GM23338 (cell line): ENCODE results near the gene ZNF865. TPM values are rescaled to one million over a fixed set of nuclear protein-coding genes. Genes with fewer than 3 reads are reported as not detected.

ENCODE experiments used
- ATAC-seq: fragments of 200-7000 bp; cut with Tn5 transposase; 3 replicates; pipeline ENCODE4 v1.9.1; 2020
- DNase-seq: peaks from one replicate; pipeline ENCODE4 v3.0.0-alpha.2; 2015; ENCODE audit warnings: low spot score
- H2AFZ ChIP-seq: fragments of 200-600 bp; sonication (generic); 2 replicates; pipeline ENCODE4 v1.8.0; 2016; ENCODE audit warnings: antibody characterized with exemption, mild to moderate bottlenecking, moderate library complexity
- H3F3A ChIP-seq: fragments of 200-600 bp; sonication (generic); replicated peaks from 2 replicates; pipeline ENCODE4 v1.8.0; 2017; ENCODE audit warnings: antibody characterized with exemption, mixed run types, low read depth
- H3K27ac ChIP-seq: fragments of 200-600 bp; sonication (generic); 2 replicates; pipeline ENCODE4 v1.6.1; 2016; ENCODE audit warnings: low read depth
- H3K27me3 ChIP-seq: fragments of 200-600 bp; sonication (generic); 2 replicates; pipeline ENCODE4 v1.8.0; 2016; ENCODE audit warnings: mild to moderate bottlenecking, mixed run types, moderate library complexity; ENCODE audit not compliant: insufficient read depth
- H3K36me3 ChIP-seq: fragments of 200-600 bp; sonication (generic); 2 replicates; pipeline ENCODE4 v1.8.0; 2016; ENCODE audit warnings: mild to moderate bottlenecking; ENCODE audit not compliant: insufficient read depth
- H3K4me1 ChIP-seq: fragments of 200-600 bp; sonication (generic); 2 replicates; pipeline ENCODE4 v1.8.0; 2016; ENCODE audit warnings: mild to moderate bottlenecking, moderate library complexity; ENCODE audit not compliant: insufficient read depth
- H3K4me2 ChIP-seq: fragments of 200-600 bp; sonication (generic); 2 replicates; pipeline ENCODE4 v1.7.1; 2017; ENCODE audit warnings: mixed run types
- H3K4me3 ChIP-seq: fragments of 200-600 bp; sonication (generic); 2 replicates; pipeline ENCODE4 v1.6.1; 2016; ENCODE audit warnings: mixed run types
- H3K79me2 ChIP-seq: fragments of 200-600 bp; sonication (generic); replicated peaks from 2 replicates; pipeline ENCODE4 v1.8.0; 2017; ENCODE audit warnings: mild to moderate bottlenecking; ENCODE audit not compliant: insufficient read depth
- H3K9me2 ChIP-seq: fragments of 200-600 bp; sonication (generic); 2 replicates; pipeline ENCODE4 v1.8.0; 2017; ENCODE audit not compliant: insufficient read depth
- H4K20me1 ChIP-seq: fragments of 200-600 bp; sonication (generic); replicated peaks from 2 replicates; pipeline ENCODE4 v1.8.0; 2017; ENCODE audit warnings: mild to moderate bottlenecking; ENCODE audit not compliant: insufficient read depth
- H3K27ac Mint-ChIP-seq: 2 replicates; pipeline ENCODE4 v1.8.0; 2020; ENCODE audit warnings: inconsistent platforms, mild to moderate bottlenecking, moderate library complexity, mixed read lengths
- H3K27me3 Mint-ChIP-seq: 3 replicates; pipeline ENCODE4 v1.8.0; 2022; ENCODE audit warnings: low read depth, mild to moderate bottlenecking, moderate library complexity, mixed read lengths, inconsistent platforms; ENCODE audit not compliant: insufficient read depth, poor library complexity
- H3K36me3 Mint-ChIP-seq: 3 replicates; pipeline ENCODE4 v1.8.0; 2021; ENCODE audit warnings: low read depth, mild to moderate bottlenecking, inconsistent platforms, moderate library complexity, mixed read lengths
- H3K4me1 Mint-ChIP-seq: 3 replicates; pipeline ENCODE4 v1.8.0; 2020; ENCODE audit warnings: mild to moderate bottlenecking, inconsistent platforms, mixed read lengths
- H3K4me3 Mint-ChIP-seq: 3 replicates; pipeline ENCODE4 v1.8.0; 2021; ENCODE audit warnings: moderate library complexity, mild to moderate bottlenecking, inconsistent platforms, mixed read lengths
- H3K9me3 Mint-ChIP-seq: 3 replicates; pipeline ENCODE4 v1.8.0; 2020; ENCODE audit warnings: moderate library complexity, mild to moderate bottlenecking, inconsistent platforms, mixed read lengths
- CREB1 ChIP-seq: fragments of 250-450 bp; sonication (Bioruptor Pico); IDR thresholded peaks from 2 replicates; pipeline ENCODE4 v1.5.0; 2020; ENCODE audit warnings: low read depth, mild to moderate bottlenecking, moderate library complexity
- EZH2 ChIP-seq: fragments of 200-600 bp; sonication (generic); IDR thresholded peaks from one replicate; pipeline ENCODE4 v1.8.0; 2017; ENCODE audit warnings: antibody characterized with exemption, mild to moderate bottlenecking, low read depth; ENCODE audit not compliant: unreplicated experiment
- JUNB ChIP-seq: IDR thresholded peaks from one replicate; pipeline ENCODE4 v1.6.1; 2016; ENCODE audit warnings: antibody characterized with exemption; ENCODE audit not compliant: unreplicated experiment
- NANOG ChIP-seq: IDR thresholded peaks from 2 replicates; pipeline ENCODE4 v1.6.1; 2016; ENCODE audit warnings: antibody characterized with exemption, borderline replicate concordance
- POLR2AphosphoS5 ChIP-seq: IDR thresholded peaks from 2 replicates; pipeline ENCODE4 v1.6.1; 2016; ENCODE audit warnings: antibody characterized with exemption, low read depth
- STAT1 ChIP-seq: IDR thresholded peaks from one replicate; pipeline ENCODE4 v1.6.1; 2016; ENCODE audit warnings: antibody characterized with exemption; ENCODE audit not compliant: unreplicated experiment
- ZNF331 ChIP-seq: fragments of 250-450 bp; sonication (Bioruptor Pico); IDR thresholded peaks from 2 replicates; pipeline ENCODE4 v1.5.0; 2020; ENCODE audit warnings: low read depth, mild to moderate bottlenecking, moderate library complexity
- polyA plus RNA-seq: library from polyadenylated mRNA; unstranded; fragments of >200 nt; fragmentation: Nextera tagmentation; extraction: Ambion mirVana; gene quantifications from 2 replicates; pipeline ENCODE4 v1.2.1, GENCODE V29; 2016
- total RNA-seq: library from RNA; depleted of rRNA; stranded (reverse); fragments of >200 nt; shearing (Covaris generic); gene quantifications from 2 replicates; pipeline ENCODE4 v1.2.3, GENCODE V29; 2014
- TF ChIP-seq, protein P1 (sequence below): IDR thresholded peaks from one replicate; pipeline ENCODE4 v1.6.1; 2018; ENCODE audit warnings: antibody characterized with exemption; ENCODE audit not compliant: unreplicated experiment
- TF ChIP-seq, protein P2 (sequence below): IDR thresholded peaks from 2 replicates; pipeline ENCODE4 v1.6.1; 2016; ENCODE audit warnings: antibody characterized with exemption
- TF ChIP-seq, protein P3 (sequence below): fragments of 250-450 bp; sonication (Bioruptor Pico); IDR thresholded peaks from 2 replicates; pipeline ENCODE4 v1.5.0; 2020; ENCODE audit warnings: mild to moderate bottlenecking, moderate library complexity

The ZNF865 gene
- total and polyA plus RNA-seq, 2 experiments from 2014 or later, result 2.2 to 12.1 TPM

DNA sequence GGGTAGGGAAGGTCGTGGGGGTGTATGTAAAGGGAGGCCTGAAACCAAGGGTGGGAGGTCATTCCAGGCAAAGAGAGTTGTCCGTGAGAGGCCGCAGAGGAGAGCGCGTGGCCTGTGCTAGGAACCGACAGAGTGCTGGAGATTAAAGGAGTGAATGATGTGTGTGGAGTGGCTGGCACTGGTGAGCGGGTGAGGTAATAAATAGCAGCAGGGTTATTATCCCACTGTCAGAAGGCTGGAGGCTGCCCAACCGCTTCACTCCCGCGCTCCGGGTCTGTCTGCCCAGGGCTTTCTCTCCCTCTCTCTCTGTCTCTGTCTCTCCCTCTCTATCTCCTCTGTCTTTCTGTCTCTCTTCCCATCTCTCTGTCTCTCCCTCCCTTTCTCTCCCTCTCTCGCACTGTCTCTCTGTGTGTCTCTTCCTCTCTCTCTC lies 42.2 kb upstream of the ZNF865 start:
- no peaks in the 10 kb centered on the region for H3K27me3 ChIP-seq
- H3K4me3 ChIP-seq, result no peak overlapping the region
- H4K20me1 ChIP-seq, result no peaks in the 10 kb centered on the region
- no peaks in the 10 kb centered on the region for H3K9me3 Mint-ChIP-seq
- TF ChIP-seq ZNF331 (no peak), CREB1 (CRISPR knock-in tag) (no peak), EZH2 (no peak), STAT1 (no peak), NANOG (no peak)
- TF ChIP-seq, protein P1, sequence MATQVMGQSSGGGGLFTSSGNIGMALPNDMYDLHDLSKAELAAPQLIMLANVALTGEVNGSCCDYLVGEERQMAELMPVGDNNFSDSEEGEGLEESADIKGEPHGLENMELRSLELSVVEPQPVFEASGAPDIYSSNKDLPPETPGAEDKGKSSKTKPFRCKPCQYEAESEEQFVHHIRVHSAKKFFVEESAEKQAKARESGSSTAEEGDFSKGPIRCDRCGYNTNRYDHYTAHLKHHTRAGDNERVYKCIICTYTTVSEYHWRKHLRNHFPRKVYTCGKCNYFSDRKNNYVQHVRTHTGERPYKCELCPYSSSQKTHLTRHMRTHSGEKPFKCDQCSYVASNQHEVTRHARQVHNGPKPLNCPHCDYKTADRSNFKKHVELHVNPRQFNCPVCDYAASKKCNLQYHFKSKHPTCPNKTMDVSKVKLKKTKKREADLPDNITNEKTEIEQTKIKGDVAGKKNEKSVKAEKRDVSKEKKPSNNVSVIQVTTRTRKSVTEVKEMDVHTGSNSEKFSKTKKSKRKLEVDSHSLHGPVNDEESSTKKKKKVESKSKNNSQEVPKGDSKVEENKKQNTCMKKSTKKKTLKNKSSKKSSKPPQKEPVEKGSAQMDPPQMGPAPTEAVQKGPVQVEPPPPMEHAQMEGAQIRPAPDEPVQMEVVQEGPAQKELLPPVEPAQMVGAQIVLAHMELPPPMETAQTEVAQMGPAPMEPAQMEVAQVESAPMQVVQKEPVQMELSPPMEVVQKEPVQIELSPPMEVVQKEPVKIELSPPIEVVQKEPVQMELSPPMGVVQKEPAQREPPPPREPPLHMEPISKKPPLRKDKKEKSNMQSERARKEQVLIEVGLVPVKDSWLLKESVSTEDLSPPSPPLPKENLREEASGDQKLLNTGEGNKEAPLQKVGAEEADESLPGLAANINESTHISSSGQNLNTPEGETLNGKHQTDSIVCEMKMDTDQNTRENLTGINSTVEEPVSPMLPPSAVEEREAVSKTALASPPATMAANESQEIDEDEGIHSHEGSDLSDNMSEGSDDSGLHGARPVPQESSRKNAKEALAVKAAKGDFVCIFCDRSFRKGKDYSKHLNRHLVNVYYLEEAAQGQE, result no peak
- TF ChIP-seq, protein P2, sequence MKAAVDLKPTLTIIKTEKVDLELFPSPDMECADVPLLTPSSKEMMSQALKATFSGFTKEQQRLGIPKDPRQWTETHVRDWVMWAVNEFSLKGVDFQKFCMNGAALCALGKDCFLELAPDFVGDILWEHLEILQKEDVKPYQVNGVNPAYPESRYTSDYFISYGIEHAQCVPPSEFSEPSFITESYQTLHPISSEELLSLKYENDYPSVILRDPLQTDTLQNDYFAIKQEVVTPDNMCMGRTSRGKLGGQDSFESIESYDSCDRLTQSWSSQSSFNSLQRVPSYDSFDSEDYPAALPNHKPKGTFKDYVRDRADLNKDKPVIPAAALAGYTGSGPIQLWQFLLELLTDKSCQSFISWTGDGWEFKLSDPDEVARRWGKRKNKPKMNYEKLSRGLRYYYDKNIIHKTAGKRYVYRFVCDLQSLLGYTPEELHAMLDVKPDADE, result no peak
- H3F3A ChIP-seq, result no peaks in the 10 kb centered on the region
- H3K4me1 ChIP-seq, result no peaks in the 10 kb centered on the region
- H3K4me1 Mint-ChIP-seq, result no peaks in the 10 kb centered on the region
- no peaks in the 10 kb centered on the region for H3K36me3 ChIP-seq
- H3K36me3 Mint-ChIP-seq, result no peaks in the 10 kb centered on the region
- H3K79me2 ChIP-seq, result no peaks in the 10 kb centered on the region
- DNase-seq (no peak), ATAC-seq (peak; percentile 28; the same call in 1 of the 3 replicates)
- no peak overlapping the region for H3K27ac Mint-ChIP-seq
- H3K27ac ChIP-seq, result no peak overlapping the region
- no peak overlapping the region for H3K4me2 ChIP-seq
- peaks cover 4% of the 10 kb centered on the region; the same call in 1 of the 2 replicates for H3K9me2 ChIP-seq
- H2AFZ ChIP-seq, result no peak overlapping the region
- H3K27me3 Mint-ChIP-seq, result peaks cover 4% of the 10 kb centered on the region
- H3K4me3 Mint-ChIP-seq, result no peak overlapping the region

DNA sequence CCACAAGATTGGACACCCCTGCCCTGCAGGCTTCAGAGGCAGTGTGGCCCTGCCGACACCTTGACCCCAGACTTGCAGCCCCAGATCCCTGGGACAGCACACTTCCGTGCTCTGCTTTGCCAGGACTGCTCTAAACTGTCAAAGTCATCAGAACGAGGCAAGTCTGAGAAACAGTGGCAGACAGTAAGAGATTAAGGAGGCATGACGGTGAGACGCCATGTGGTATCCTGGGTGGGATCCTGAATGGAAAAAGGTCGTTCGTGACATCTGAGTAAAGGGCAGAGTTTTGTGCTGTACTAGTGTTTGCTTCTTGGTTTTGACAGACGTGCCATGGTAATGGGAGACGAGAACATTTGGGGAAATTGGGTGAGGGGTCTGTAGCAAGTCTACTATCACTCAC lies 38.6 kb upstream of the ZNF865 start:
- no peaks in the 10 kb centered on the region for H3K4me1 ChIP-seq
- H3K4me3 ChIP-seq, result no peak overlapping the region
- no peak overlapping the region for H3K4me3 Mint-ChIP-seq
- peaks cover 4% of the 10 kb centered on the region; the same call in 1 of the 2 replicates for H3K9me2 ChIP-seq
- H3K9me3 Mint-ChIP-seq, result no peaks in the 10 kb centered on the region
- H3K4me1 Mint-ChIP-seq, result no peaks in the 10 kb centered on the region
- H2AFZ ChIP-seq, result no peak overlapping the region
- H3K27me3 Mint-ChIP-seq, result peaks cover 4% of the 10 kb centered on the region
- no peak overlapping the region for H3K27ac Mint-ChIP-seq
- no peak for DNase-seq
- no peaks in the 10 kb centered on the region for H3K27me3 ChIP-seq
- H3K79me2 ChIP-seq, result no peaks in the 10 kb centered on the region
- no peaks in the 10 kb centered on the region for H3F3A ChIP-seq
- H3K27ac ChIP-seq, result no peak overlapping the region
- ATAC-seq, result no peak
- H3K36me3 ChIP-seq, result no peaks in the 10 kb centered on the region
- H3K36me3 Mint-ChIP-seq, result no peaks in the 10 kb centered on the region
- H4K20me1 ChIP-seq, result no peaks in the 10 kb centered on the region
- H3K4me2 ChIP-seq, result no peak overlapping the region
- TF ChIP-seq, protein P2, result no peak
- TF ChIP-seq JUNB, result no peak
- TF ChIP-seq NANOG, result no peak
- TF ChIP-seq, protein P3, sequence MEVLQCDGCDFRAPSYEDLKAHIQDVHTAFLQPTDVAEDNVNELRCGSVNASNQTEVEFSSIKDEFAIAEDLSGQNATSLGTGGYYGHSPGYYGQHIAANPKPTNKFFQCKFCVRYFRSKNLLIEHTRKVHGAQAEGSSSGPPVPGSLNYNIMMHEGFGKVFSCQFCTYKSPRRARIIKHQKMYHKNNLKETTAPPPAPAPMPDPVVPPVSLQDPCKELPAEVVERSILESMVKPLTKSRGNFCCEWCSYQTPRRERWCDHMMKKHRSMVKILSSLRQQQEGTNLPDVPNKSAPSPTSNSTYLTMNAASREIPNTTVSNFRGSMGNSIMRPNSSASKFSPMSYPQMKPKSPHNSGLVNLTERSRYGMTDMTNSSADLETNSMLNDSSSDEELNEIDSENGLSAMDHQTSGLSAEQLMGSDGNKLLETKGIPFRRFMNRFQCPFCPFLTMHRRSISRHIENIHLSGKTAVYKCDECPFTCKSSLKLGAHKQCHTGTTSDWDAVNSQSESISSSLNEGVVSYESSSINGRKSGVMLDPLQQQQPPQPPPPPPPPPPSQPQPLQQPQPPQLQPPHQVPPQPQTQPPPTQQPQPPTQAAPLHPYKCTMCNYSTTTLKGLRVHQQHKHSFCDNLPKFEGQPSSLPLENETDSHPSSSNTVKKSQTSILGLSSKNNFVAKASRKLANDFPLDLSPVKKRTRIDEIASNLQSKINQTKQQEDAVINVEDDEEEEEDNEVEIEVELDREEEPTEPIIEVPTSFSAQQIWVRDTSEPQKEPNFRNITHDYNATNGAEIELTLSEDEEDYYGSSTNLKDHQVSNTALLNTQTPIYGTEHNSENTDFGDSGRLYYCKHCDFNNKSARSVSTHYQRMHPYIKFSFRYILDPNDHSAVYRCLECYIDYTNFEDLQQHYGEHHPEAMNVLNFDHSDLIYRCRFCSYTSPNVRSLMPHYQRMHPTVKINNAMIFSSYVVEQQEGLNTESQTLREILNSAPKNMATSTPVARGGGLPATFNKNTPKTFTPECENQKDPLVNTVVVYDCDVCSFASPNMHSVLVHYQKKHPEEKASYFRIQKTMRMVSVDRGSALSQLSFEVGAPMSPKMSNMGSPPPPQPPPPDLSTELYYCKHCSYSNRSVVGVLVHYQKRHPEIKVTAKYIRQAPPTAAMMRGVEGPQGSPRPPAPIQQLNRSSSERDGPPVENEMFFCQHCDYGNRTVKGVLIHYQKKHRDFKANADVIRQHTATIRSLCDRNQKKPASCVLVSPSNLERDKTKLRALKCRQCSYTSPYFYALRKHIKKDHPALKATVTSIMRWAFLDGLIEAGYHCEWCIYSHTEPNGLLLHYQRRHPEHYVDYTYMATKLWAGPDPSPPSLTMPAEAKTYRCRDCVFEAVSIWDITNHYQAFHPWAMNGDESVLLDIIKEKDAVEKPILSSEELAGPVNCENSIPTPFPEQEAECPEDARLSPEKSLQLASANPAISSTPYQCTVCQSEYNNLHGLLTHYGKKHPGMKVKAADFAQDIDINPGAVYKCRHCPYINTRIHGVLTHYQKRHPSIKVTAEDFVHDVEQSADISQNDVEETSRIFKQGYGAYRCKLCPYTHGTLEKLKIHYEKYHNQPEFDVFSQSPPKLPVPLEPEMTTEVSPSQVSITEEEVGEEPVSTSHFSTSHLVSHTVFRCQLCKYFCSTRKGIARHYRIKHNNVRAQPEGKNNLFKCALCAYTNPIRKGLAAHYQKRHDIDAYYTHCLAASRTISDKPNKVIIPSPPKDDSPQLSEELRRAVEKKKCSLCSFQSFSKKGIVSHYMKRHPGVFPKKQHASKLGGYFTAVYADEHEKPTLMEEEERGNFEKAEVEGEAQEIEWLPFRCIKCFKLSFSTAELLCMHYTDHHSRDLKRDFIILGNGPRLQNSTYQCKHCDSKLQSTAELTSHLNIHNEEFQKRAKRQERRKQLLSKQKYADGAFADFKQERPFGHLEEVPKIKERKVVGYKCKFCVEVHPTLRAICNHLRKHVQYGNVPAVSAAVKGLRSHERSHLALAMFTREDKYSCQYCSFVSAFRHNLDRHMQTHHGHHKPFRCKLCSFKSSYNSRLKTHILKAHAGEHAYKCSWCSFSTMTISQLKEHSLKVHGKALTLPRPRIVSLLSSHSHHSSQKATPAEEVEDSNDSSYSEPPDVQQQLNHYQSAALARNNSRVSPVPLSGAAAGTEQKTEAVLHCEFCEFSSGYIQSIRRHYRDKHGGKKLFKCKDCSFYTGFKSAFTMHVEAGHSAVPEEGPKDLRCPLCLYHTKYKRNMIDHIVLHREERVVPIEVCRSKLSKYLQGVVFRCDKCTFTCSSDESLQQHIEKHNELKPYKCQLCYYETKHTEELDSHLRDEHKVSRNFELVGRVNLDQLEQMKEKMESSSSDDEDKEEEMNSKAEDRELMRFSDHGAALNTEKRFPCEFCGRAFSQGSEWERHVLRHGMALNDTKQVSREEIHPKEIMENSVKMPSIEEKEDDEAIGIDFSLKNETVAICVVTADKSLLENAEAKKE (CRISPR knock-in tag), result no peak
- TF ChIP-seq ZNF331, result no peak
- no peak for TF ChIP-seq POLR2AphosphoS5
- no peak for TF ChIP-seq STAT1
